ENCODE measurements around the gene ATOH8.

The ATOH8 gene

DNA sequence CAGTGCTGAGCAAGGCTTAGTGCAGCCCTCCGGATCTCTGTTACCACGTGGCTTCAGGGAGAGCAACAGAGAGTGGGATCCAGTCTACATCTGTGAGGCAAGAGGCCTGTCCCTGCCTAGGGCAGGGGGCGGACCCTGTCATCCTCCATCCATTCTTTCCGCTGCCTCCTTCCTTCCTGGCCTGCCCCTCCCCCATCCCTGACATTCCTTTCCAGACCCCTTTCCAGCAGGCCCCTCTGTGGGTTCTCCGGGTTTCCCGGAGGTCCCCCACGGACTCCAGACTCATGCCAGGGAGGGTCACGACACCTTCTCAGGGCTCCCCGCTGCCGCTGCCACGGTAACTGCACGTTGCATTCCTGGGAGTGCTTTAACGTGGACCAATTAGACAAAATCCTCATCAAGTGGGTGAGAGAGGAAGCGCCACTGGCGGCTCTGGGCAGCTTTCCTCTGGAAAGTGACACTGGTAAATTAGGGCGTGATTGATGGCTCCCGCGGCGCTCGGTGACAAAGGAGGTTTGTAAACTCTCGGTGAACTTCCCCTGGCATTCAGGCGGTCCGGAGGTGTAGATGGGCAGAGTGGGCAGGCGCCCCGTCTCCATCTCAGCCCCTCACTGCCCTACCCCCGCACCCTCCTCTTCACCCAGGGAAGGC, 11.4 kb downstream of the ATOH8 start:
- H3K9me3 Mint-ChIP-seq: no peaks in the 10 kb centered on the region
- peak overlapping the region; percentile 78 for H3K4me3 Mint-ChIP-seq
- H3K27ac Mint-ChIP-seq: peak overlapping the region; percentile 99
- H3K36me3 Mint-ChIP-seq (ENCODE audit: low read depth): no peaks in the 10 kb centered on the region
- peaks cover 98% of the 10 kb centered on the region for H3K4me1 Mint-ChIP-seq
- TF ChIP-seq, protein P1, sequence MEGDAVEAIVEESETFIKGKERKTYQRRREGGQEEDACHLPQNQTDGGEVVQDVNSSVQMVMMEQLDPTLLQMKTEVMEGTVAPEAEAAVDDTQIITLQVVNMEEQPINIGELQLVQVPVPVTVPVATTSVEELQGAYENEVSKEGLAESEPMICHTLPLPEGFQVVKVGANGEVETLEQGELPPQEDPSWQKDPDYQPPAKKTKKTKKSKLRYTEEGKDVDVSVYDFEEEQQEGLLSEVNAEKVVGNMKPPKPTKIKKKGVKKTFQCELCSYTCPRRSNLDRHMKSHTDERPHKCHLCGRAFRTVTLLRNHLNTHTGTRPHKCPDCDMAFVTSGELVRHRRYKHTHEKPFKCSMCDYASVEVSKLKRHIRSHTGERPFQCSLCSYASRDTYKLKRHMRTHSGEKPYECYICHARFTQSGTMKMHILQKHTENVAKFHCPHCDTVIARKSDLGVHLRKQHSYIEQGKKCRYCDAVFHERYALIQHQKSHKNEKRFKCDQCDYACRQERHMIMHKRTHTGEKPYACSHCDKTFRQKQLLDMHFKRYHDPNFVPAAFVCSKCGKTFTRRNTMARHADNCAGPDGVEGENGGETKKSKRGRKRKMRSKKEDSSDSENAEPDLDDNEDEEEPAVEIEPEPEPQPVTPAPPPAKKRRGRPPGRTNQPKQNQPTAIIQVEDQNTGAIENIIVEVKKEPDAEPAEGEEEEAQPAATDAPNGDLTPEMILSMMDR (IDR thresholded peaks at IDR 0.05): no peak
- DNase-seq: peak; percentile 83
- peaks cover 3% of the 10 kb centered on the region for H3K27me3 Mint-ChIP-seq (ENCODE audit: low read depth, poor library complexity)

DNA sequence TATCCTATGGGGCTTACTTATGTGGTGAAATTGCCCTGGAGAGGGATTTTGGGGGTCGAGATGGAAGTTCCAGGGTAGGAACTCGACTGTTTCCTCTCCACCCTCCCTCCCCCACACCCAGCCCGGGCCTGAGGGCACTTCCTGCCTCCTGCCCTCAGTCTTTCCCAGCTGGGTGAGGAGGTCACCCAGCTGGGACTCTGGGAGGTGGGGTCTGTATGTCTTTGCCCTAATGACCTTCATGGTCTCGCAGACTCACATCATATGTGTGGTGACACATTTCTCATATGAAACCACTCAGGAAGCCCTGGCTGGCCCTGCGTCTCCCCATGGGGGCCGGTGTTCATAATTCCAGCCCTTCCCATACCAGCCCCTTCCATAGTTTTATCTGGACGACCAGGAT, 12.4 kb downstream of the ATOH8 start:
- peak overlapping the region; percentile 99 for H3K27ac Mint-ChIP-seq
- no peak for DNase-seq
- peak overlapping the region; percentile 78 for H3K4me3 Mint-ChIP-seq
- H3K27me3 Mint-ChIP-seq (ENCODE audit: low read depth, poor library complexity): peaks cover 3% of the 10 kb centered on the region
- H3K4me1 Mint-ChIP-seq: peaks cover 98% of the 10 kb centered on the region
- H3K9me3 Mint-ChIP-seq: no peaks in the 10 kb centered on the region
- TF ChIP-seq, protein P1 (IDR thresholded peaks at IDR 0.05): no peak
- H3K36me3 Mint-ChIP-seq (ENCODE audit: low read depth): no peaks in the 10 kb centered on the region

DNA sequence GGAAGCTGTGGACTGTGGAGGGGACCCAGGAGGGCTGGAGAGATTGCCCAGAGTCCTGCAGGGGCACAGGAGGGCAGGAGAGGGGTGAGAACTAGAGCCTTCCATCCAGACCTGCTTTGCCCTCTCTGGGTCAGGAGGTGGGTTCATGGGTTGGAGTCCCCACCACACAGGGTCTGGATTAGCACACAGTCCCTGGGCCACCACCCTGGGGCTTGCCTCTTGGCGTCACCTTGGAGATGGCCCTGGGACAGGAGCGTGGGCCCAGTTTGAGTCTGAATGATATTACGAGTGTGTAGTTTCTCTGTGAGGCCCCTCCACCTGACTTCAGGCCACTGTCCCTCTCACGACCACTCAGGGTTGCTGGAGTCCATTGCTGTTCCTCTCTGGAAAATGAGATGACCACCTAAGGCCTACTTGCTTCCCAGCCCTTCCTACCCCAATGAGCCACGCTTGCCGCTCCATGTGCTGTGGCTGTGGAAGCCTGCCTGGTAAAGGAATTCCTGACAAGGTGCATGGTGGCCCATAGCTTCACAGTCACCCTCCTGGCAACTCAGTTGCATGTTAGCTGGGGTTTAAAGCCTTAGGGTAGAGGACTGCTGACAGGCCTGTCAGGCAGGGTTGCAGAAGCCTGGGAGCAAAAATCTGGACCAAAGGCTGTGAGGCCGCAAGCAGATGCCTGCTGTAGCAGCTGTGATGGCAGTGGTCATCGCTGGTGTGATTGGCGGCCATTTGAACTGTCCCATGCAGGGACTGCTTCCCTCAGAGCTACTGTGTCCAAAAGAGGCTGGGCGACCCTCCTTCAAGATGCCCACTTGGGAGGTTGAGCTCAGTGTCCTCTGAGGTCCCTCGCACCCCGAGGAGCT, 14.2 kb downstream of the ATOH8 start:
- peak overlapping the region; percentile 84 for H3K27ac Mint-ChIP-seq
- no peaks in the 10 kb centered on the region for H3K36me3 Mint-ChIP-seq (ENCODE audit: low read depth)
- H3K4me3 Mint-ChIP-seq: no peak overlapping the region
- no peaks in the 10 kb centered on the region for H3K9me3 Mint-ChIP-seq
- H3K4me1 Mint-ChIP-seq: peaks cover 97% of the 10 kb centered on the region
- H3K27me3 Mint-ChIP-seq (ENCODE audit: low read depth, poor library complexity): peaks cover 3% of the 10 kb centered on the region
- DNase-seq: no peak
- TF ChIP-seq, protein P1 (IDR thresholded peaks at IDR 0.05): no peak

DNA sequence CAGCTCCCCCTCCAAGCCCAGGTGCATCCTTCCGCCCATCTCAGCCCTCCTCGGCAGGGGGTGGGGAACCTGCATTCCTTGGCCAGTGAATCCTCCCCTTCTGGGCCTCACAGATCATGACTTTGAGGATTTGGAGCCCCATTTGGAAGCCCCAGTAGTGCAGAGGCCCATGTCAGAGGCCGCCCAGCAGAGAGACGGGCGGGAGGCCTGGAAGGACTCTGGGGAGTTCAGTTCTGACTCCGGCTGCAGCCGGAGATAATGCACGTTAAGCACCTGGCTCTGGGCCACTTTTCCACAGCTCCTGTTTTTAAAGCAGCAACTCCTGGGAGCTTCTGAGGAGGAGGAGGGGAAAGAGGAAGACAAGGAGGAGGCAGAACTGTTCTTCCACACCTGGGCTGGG, 14.9 kb downstream of the ATOH8 start:
- Mint-ChIP-seq H3K27ac (peak overlapping the region; percentile 84), H3K36me3 (ENCODE audit: low read depth) (no peaks in the 10 kb centered on the region), H3K4me3 (peak overlapping the region; percentile 30), H3K27me3 (ENCODE audit: low read depth, poor library complexity) (peaks cover 5% of the 10 kb centered on the region), H3K4me1 (peaks cover 97% of the 10 kb centered on the region), H3K9me3 (no peaks in the 10 kb centered on the region)
- DNase-seq: no peak
- TF ChIP-seq, protein P1 (IDR thresholded peaks at IDR 0.05): no peak

DNA sequence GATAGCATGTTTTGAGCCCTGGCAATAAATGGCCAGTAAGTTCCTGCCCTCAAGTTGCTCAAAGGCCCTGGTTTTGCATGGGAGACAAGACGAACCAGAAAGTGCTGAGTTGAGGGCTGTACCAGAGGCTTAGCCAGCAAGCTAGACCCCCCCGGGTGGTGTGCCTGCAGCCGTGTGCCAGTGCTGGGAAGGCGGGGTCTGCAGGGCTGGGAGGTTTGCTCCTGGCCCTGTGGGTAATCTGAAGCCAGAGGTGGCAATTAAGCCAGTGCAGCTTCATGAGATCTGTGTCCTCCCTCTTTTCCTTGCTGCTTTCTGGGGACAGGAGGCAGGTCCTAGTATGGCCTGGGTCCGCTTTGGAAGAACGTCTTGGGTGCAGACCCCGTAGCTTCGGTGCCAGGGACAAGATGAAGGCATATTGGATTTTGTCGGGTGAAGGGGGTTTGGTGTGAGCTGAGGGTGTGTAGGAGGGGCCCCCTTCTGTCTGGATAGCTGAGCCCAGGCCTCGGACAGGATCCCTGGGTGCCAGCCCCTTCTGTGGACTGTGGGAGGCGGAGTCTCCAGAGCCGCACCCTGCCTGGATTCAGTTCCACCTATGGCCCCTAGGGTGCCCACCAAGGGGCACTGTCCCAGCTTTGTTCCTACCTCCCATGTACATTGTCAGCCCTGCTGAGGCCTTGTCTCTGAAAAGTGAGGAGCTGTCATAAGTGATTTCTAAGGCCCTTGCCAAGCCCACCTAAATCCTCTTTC, 15.6 kb downstream of the ATOH8 start:
- H3K9me3 Mint-ChIP-seq: no peaks in the 10 kb centered on the region
- no peaks in the 10 kb centered on the region for H3K36me3 Mint-ChIP-seq (ENCODE audit: low read depth)
- peak overlapping the region; percentile 63 for H3K4me3 Mint-ChIP-seq
- H3K27ac Mint-ChIP-seq: peak overlapping the region; percentile 93
- H3K4me1 Mint-ChIP-seq: peaks cover 97% of the 10 kb centered on the region
- TF ChIP-seq, protein P1 (IDR thresholded peaks at IDR 0.05): peak; percentile 46
- DNase-seq: peak; percentile 43
- H3K27me3 Mint-ChIP-seq (ENCODE audit: low read depth, poor library complexity): peaks cover 6% of the 10 kb centered on the region

Data from nephron progenitor cell (in vitro differentiated cells).